ENCODE results near the gene SALL3. TPM values are rescaled to one million over a fixed set of nuclear protein-coding genes. Genes with fewer than 3 reads are reported as not detected.

SALL3 gene
- total RNA-seq, 1 donor from 2014 or later: not detected

GRCh38 chr18:78950386-78950785 is 29.2 kb upstream of the SALL3 start:
- ChIA-PET POLR2A (no interaction called here), CTCF (no interaction called here)
- H3K27me3 Mint-ChIP-seq: peaks cover 2% of the 10 kb centered on the region
- no peak for TF ChIP-seq CTCF (IDR thresholded peaks at IDR 0.05)
- DNase-seq: no peak
- intact Hi-C loops (cut with micrococcal nuclease): no loop called here
- no peaks in the 10 kb centered on the region for H3K36me3 Mint-ChIP-seq (ENCODE audit: low read depth)
- no peaks in the 10 kb centered on the region for H3K4me1 Mint-ChIP-seq
- H3K27ac Mint-ChIP-seq: no peak overlapping the region
- no peak overlapping the region for H3K4me3 Mint-ChIP-seq
- peaks cover 4% of the 10 kb centered on the region for H3K9me3 Mint-ChIP-seq
- no peak for ATAC-seq (ENCODE audit: low read depth)

- Mint-ChIP-seq H3K27ac (no peak overlapping the region), H3K27me3 (peaks cover 2% of the 10 kb centered on the region), H3K36me3 (ENCODE audit: low read depth) (no peaks in the 10 kb centered on the region), H3K4me3 (no peak overlapping the region), H3K9me3 (peaks cover 4% of the 10 kb centered on the region), H3K4me1 (no peaks in the 10 kb centered on the region)
- POLR2A ChIA-PET: no interaction called here
- TF ChIP-seq CTCF (IDR thresholded peaks at IDR 0.05): no peak
- intact Hi-C loops (cut with micrococcal nuclease): no loop called here
- CTCF ChIA-PET: no interaction called here
- no peak for DNase-seq
- no peak for ATAC-seq (ENCODE audit: low read depth)
Observed at GRCh38 chr18:78953566-78953965, 26.1 kb upstream of the SALL3 start.

GRCh38 chr18:78955051-78955450 is 24.6 kb upstream of the SALL3 start:
- TF ChIP-seq CTCF (IDR thresholded peaks at IDR 0.05): no peak
- intact Hi-C loops (cut with micrococcal nuclease): no loop called here
- Mint-ChIP-seq H3K27ac (no peak overlapping the region), H3K4me1 (no peaks in the 10 kb centered on the region), H3K4me3 (no peak overlapping the region), H3K9me3 (peaks cover 4% of the 10 kb centered on the region), H3K27me3 (no peaks in the 10 kb centered on the region), H3K36me3 (ENCODE audit: low read depth) (no peaks in the 10 kb centered on the region)
- ATAC-seq (ENCODE audit: low read depth) (no peak), DNase-seq (no peak)
- CTCF ChIA-PET: no interaction called here
- POLR2A ChIA-PET: no interaction called here

GRCh38 chr18:78957140-78957539 is 22.5 kb upstream of the SALL3 start:
- no peaks in the 10 kb centered on the region for H3K36me3 Mint-ChIP-seq (ENCODE audit: low read depth)
- H3K9me3 Mint-ChIP-seq: peaks cover 4% of the 10 kb centered on the region
- POLR2A ChIA-PET: no interaction called here
- no peak overlapping the region for H3K4me3 Mint-ChIP-seq
- ATAC-seq (ENCODE audit: low read depth): no peak
- H3K4me1 Mint-ChIP-seq: no peaks in the 10 kb centered on the region
- no peak overlapping the region for H3K27ac Mint-ChIP-seq
- CTCF ChIA-PET: no interaction called here
- intact Hi-C loops (cut with micrococcal nuclease): no loop called here
- no peak for DNase-seq
- TF ChIP-seq CTCF (IDR thresholded peaks at IDR 0.05): no peak
- H3K27me3 Mint-ChIP-seq: no peaks in the 10 kb centered on the region

GRCh38 chr18:78960709-78961108 is 18.9 kb upstream of the SALL3 start:
- DNase-seq (no peak), ATAC-seq (ENCODE audit: low read depth) (no peak)
- intact Hi-C loops (cut with micrococcal nuclease): no loop called here
- Mint-ChIP-seq H3K4me1 (no peaks in the 10 kb centered on the region), H3K9me3 (peaks cover 15% of the 10 kb centered on the region), H3K36me3 (ENCODE audit: low read depth) (no peaks in the 10 kb centered on the region), H3K4me3 (no peak overlapping the region), H3K27me3 (no peaks in the 10 kb centered on the region), H3K27ac (no peak overlapping the region)
- ChIA-PET POLR2A (no interaction called here), CTCF (no interaction called here)
- TF ChIP-seq CTCF (IDR thresholded peaks at IDR 0.05): no peak

Measured in activated B cell treated with CpG ODN at 0.5 μM for 24 hours (primary cell).